Osteoblast (primary cell): ENCODE results near the gene DGKZ. TPM values are rescaled to one million over a fixed set of nuclear protein-coding genes. Genes with fewer than 3 reads are reported as not detected.

ENCODE experiments used
- DNase-seq: peaks from one replicate; pipeline ENCODE4 v3.0.0; 2011; ENCODE audit warnings: low spot score, mixed read lengths; ENCODE audit not compliant: insufficient read length; ENCODE audit errors: missing footprints
- H2AFZ ChIP-seq: 2 replicates; pipeline ENCODE4 v1.6.0; 2011; ENCODE audit warnings: mild to moderate bottlenecking, low read length
- H3K27ac ChIP-seq: 2 replicates; pipeline ENCODE4 v1.5.1; 2011; ENCODE audit warnings: mild to moderate bottlenecking, low read depth, low read length, moderate library complexity
- H3K27me3 ChIP-seq: 2 replicates; pipeline ENCODE4 v1.6.0; 2012; ENCODE audit warnings: mild to moderate bottlenecking, control low read depth, inconsistent platforms, low read length, moderate library complexity; ENCODE audit not compliant: insufficient read depth
- H3K36me3 ChIP-seq: 2 replicates; pipeline ENCODE4 v1.5.1; 2011; ENCODE audit warnings: mild to moderate bottlenecking, low read length, control low read depth, moderate library complexity; ENCODE audit not compliant: insufficient read depth
- H3K4me1 ChIP-seq: 2 replicates; pipeline ENCODE4 v1.5.1; 2011; ENCODE audit warnings: mild to moderate bottlenecking, low read length, control low read depth, moderate library complexity; ENCODE audit not compliant: insufficient read depth
- H3K4me2 ChIP-seq: 2 replicates; pipeline ENCODE4 v1.6.0; 2011; ENCODE audit warnings: mild to moderate bottlenecking, low read length; ENCODE audit not compliant: insufficient read depth
- H3K4me3 ChIP-seq: fragments of 200-600 bp; sonication (generic); 3 replicates; pipeline ENCODE4 v1.5.1; 2012; ENCODE audit warnings: mild to moderate bottlenecking, low read length, inconsistent platforms; ENCODE audit not compliant: insufficient read depth
- H3K79me2 ChIP-seq: 2 replicates; pipeline ENCODE4 v1.6.0; 2012; ENCODE audit warnings: mild to moderate bottlenecking, low read length, control low read depth, inconsistent platforms; ENCODE audit not compliant: insufficient read depth
- H3K9me3 ChIP-seq: 2 replicates; pipeline ENCODE4 v1.5.1; 2011; ENCODE audit warnings: low read depth, low read length, control low read depth
- H4K20me1 ChIP-seq: 2 replicates; pipeline ENCODE4 v1.6.0; 2012; ENCODE audit warnings: mild to moderate bottlenecking, low read length, control low read depth; ENCODE audit not compliant: insufficient read depth
- CTCF ChIP-seq: IDR thresholded peaks from 2 replicates; pipeline ENCODE4 v1.5.1; 2011; ENCODE audit warnings: mild to moderate bottlenecking, low read depth, low read length, moderate library complexity; ENCODE audit errors: extremely low read depth
- total RNA-seq: library from RNA; depleted of rRNA; stranded (reverse); fragments of >200 nt; gene quantifications from 2 replicates; pipeline ENCODE4 v1.2.3, GENCODE V29; 2012

Gene DGKZ
- total RNA-seq, 1 donor = 52.5 TPM

GRCh38 chr11:46414879-46415278, 67.6 kb downstream of the DGKZ start:
- Histone ChIP-seq H3K4me2 (no peak overlapping the region), H3K27ac (no peak overlapping the region), H2AFZ (no peak overlapping the region), H4K20me1 (peaks cover 4% of the 10 kb centered on the region), H3K9me3 (no peaks in the 10 kb centered on the region), H3K4me3 (no peak overlapping the region), H3K4me1 (no peaks in the 10 kb centered on the region), H3K36me3 (peaks cover 17% of the 10 kb centered on the region), H3K79me2 (no peaks in the 10 kb centered on the region), H3K27me3 (no peaks in the 10 kb centered on the region)
- no peak for DNase-seq
- no peak for TF ChIP-seq CTCF

GRCh38 chr11:46417711-46418110, 70.4 kb downstream of the DGKZ start:
- no peaks in the 10 kb centered on the region for H3K27me3 ChIP-seq
- H4K20me1 ChIP-seq = peaks cover 6% of the 10 kb centered on the region
- H3K4me3 ChIP-seq = no peak overlapping the region
- no peak for DNase-seq
- no peaks in the 10 kb centered on the region for H3K9me3 ChIP-seq
- H3K36me3 ChIP-seq = peaks cover 23% of the 10 kb centered on the region
- no peaks in the 10 kb centered on the region for H3K4me1 ChIP-seq
- no peak overlapping the region for H2AFZ ChIP-seq
- H3K4me2 ChIP-seq = no peak overlapping the region
- no peak for TF ChIP-seq CTCF
- H3K27ac ChIP-seq = no peak overlapping the region
- H3K79me2 ChIP-seq = no peaks in the 10 kb centered on the region

- Histone ChIP-seq H3K9me3 (no peaks in the 10 kb centered on the region), H3K4me1 (no peaks in the 10 kb centered on the region), H3K79me2 (no peaks in the 10 kb centered on the region), H3K4me2 (no peak overlapping the region), H3K4me3 (no peak overlapping the region), H3K27ac (no peak overlapping the region), H4K20me1 (peaks cover 3% of the 10 kb centered on the region), H3K27me3 (no peaks in the 10 kb centered on the region), H3K36me3 (peaks cover 17% of the 10 kb centered on the region), H2AFZ (no peak overlapping the region)
- DNase-seq = no peak
- no peak for TF ChIP-seq CTCF
Measured at GRCh38 chr11:46418751-46419150, 71.5 kb downstream of the DGKZ start.

- no peaks in the 10 kb centered on the region for H3K9me3 ChIP-seq
- H3K4me2 ChIP-seq = no peak overlapping the region
- no peaks in the 10 kb centered on the region for H3K79me2 ChIP-seq
- no peak overlapping the region for H3K4me3 ChIP-seq
- H3K27ac ChIP-seq = no peak overlapping the region
- TF ChIP-seq CTCF = no peak
- H3K4me1 ChIP-seq = no peaks in the 10 kb centered on the region
- H2AFZ ChIP-seq = no peak overlapping the region
- H3K36me3 ChIP-seq = peaks cover 12% of the 10 kb centered on the region
- H3K27me3 ChIP-seq = no peaks in the 10 kb centered on the region
- H4K20me1 ChIP-seq = peaks cover 3% of the 10 kb centered on the region
- DNase-seq = no peak
Measured at GRCh38 chr11:46420513-46420912, 73.2 kb downstream of the DGKZ start.
